Immature natural killer cell (primary cell): ENCODE measurements around the gene MARF1. TPM values are rescaled to one million over a fixed set of nuclear protein-coding genes. Genes with fewer than 3 reads are reported as not detected.
A peak's percentile ranks its signal among the peaks of the same experiment; 100 is the strongest.
"Not testable (repeated sequence)": the region's sequence is repeated elsewhere in the genome, so short reads cannot be mapped to it uniquely, and the experiment has no call there.

Experiments
- DNase-seq, 3 donors: peaks; one replicate each; pipeline ENCODE4 v3.0.0; 2022; ENCODE audit warnings: mixed read lengths in 1 of 3
- H3K27ac Mint-ChIP-seq, 6 donors: one replicate each; pipeline ENCODE4 v1.8.0; 2020; ENCODE audit warnings: mixed read lengths in 6 of 6, mild to moderate bottlenecking in 5 of 6, inconsistent platforms in 4 of 6, moderate library complexity in 3 of 6
- H3K27me3 Mint-ChIP-seq, 3 donors: one replicate each; pipeline ENCODE4 v1.8.0; 2020 to 2021; ENCODE audit warnings: low read depth in 3 of 3, mild to moderate bottlenecking in 3 of 3, mixed read lengths in 3 of 3, moderate library complexity in 3 of 3, inconsistent platforms in 1 of 3
- H3K36me3 Mint-ChIP-seq, 3 donors: one replicate each; pipeline ENCODE4 v1.8.0; 2020; ENCODE audit warnings: mixed read lengths in 3 of 3, inconsistent platforms in 2 of 3, mild to moderate bottlenecking in 2 of 3
- H3K4me1 Mint-ChIP-seq, 2 donors: one replicate each; pipeline ENCODE4 v1.8.0; 2020; ENCODE audit warnings: inconsistent platforms in 2 of 2, mild to moderate bottlenecking in 2 of 2, mixed read lengths in 2 of 2, moderate library complexity in 1 of 2
- H3K4me3 Mint-ChIP-seq, 5 donors: one replicate each; pipeline ENCODE4 v1.8.0; 2020; ENCODE audit warnings: mild to moderate bottlenecking in 5 of 5, mixed read lengths in 5 of 5, inconsistent platforms in 3 of 5, moderate library complexity in 3 of 5
- H3K9me3 Mint-ChIP-seq, 6 donors: one replicate each; pipeline ENCODE4 v1.8.0; 2020; ENCODE audit warnings: mild to moderate bottlenecking in 6 of 6, mixed read lengths in 6 of 6, inconsistent platforms in 4 of 6, moderate library complexity in 3 of 6
- polyA plus RNA-seq, 3 donors: library from polyadenylated mRNA; unstranded; fragments of 300-500 nt; fragmentation: Illumina TruSeq; gene quantifications; one replicate each; pipeline ENCODE4 v1.2.3, GENCODE V29; 2021

Gene MARF1
- polyA plus RNA-seq, 3 donors from 2014 or later, result 3.0 to 13.3 (median 4.0) TPM

DNA sequence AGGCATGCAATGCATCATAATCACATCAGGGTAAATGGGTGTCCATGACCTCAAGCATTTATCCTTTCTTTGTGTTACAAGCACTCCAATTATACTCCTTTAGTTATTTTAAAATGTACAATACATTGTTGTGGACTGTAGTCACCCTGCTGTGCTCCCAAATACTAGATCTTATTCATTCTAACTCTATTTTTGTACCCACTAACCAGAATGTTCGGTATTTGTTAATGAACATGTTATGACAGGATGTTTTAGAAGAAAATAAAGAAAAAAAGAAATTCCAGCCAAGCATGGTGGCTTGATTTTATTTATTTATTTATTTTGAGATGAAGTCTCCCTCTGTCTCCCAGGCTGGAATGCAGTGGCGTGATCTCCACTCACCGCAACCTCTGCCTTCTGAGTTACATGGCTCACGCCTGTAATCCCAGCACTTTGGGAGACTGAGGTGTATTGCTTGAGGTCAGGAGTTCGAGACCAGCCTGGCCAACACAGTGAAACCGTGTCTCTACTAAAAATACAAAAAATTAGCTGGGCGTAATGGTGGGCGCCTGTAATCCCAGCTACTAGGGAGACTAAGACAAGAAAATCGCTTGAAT, 5.3 kb upstream of the MARF1 start:
- Mint-ChIP-seq H3K4me1 (peaks cover 34 to 38% of the 10 kb centered on the region in 2 donors), H3K27ac (peak overlapping the region in 2 of 6 donors; percentile 28 to 40), H3K36me3 (peaks cover 0 to 4% (median 0%) of the 10 kb centered on the region in 3 donors), H3K9me3 (no peaks in the 10 kb centered on the region), H3K4me3 (peak overlapping the region in 2 of 5 donors; percentile 21 to 26), H3K27me3 (peaks cover 8 to 21% (median 12%) of the 10 kb centered on the region in 3 donors)
- no peak for DNase-seq

GRCh38 chr16:15647294-15648014, 4.5 kb upstream of the MARF1 start:
- Mint-ChIP-seq H3K27ac (peak overlapping the region in 2 of 6 donors; percentile 5 to 12), H3K4me3 (peak overlapping the region in 1 of 5 donors; percentile 40)

GRCh38 chr16:15646557-15647293, 3.8 kb upstream of the MARF1 start:
- H3K36me3 Mint-ChIP-seq, DNase-seq, H3K9me3 Mint-ChIP-seq, H3K4me3 Mint-ChIP-seq, H3K27ac Mint-ChIP-seq: not testable (repeated sequence)
- Mint-ChIP-seq H3K27me3 (peaks cover 12 to 25% (median 16%) of the 10 kb centered on the region in 3 donors), H3K4me1 (peaks cover 30 to 33% of the 10 kb centered on the region in 2 donors)

More at GRCh38 chr16:15647294-15648014, 4.5 kb upstream of the MARF1 start:
- no peaks in the 10 kb centered on the region for H3K9me3 Mint-ChIP-seq
- H3K4me1 Mint-ChIP-seq, result peaks cover 28 to 32% of the 10 kb centered on the region in 2 donors
- DNase-seq, result no peak
- no peaks in the 10 kb centered on the region for H3K36me3 Mint-ChIP-seq
- H3K27me3 Mint-ChIP-seq, result peaks cover 12 to 25% (median 16%) of the 10 kb centered on the region in 3 donors

DNA sequence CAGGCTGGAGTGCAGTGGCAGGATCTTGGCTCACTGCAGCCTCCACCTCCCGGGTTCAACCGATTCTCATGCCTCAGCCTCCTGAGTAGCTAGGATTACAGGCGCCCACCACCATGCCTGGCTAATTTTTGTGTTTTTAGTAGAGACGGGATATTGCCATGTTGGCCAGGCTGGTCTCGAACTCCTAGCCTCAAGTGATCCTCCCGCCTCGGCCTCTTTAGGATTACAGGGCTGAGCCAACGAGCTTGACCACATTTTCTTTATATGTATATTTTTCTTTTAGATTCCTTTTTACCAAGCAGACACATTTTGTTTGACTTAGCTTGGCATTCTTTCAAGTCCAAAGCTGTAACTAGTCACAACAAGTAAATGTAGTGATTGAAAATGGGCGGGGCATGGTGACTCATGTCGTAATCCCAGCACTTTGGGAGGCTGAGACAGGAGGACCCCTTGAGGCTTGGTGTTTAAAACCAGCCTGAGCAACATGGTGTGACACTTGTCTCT, 2.1 kb upstream of the MARF1 start:
- not testable (repeated sequence) for DNase-seq, H3K9me3 Mint-ChIP-seq
- peaks cover 9 to 17% (median 13%) of the 10 kb centered on the region in 3 donors for H3K27me3 Mint-ChIP-seq

GRCh38 chr16:15644267-15644961, 1.5 kb upstream of the MARF1 start:
- Mint-ChIP-seq H3K27me3 (peaks cover 9 to 11% (median 10%) of the 10 kb centered on the region in 3 donors), H3K4me1 (peaks cover 29 to 35% of the 10 kb centered on the region in 2 donors), H3K36me3 (peaks cover 0 to 2% (median 0%) of the 10 kb centered on the region in 3 donors), H3K27ac (peak overlapping the region; percentile 97 to 100 (median 98)), H3K4me3 (peak overlapping the region; percentile 90 to 97 (median 95)), H3K9me3 (no peaks in the 10 kb centered on the region)
- DNase-seq, result no peak

More for the DNA sequence above, 2.1 kb upstream of the MARF1 start:
- not testable (repeated sequence) for H3K36me3 Mint-ChIP-seq, H3K27ac Mint-ChIP-seq, H3K4me3 Mint-ChIP-seq
- H3K4me1 Mint-ChIP-seq, result peaks cover 29 to 31% of the 10 kb centered on the region in 2 donors

GRCh38 chr16:15643946-15644250, 944 bp upstream of the MARF1 start:
- Mint-ChIP-seq H3K27ac (peak overlapping the region; percentile 97 to 100 (median 98)), H3K27me3 (peaks cover 8 to 10% (median 9%) of the 10 kb centered on the region in 3 donors), H3K4me3 (peak overlapping the region; percentile 90 to 97 (median 95)), H3K36me3 (peaks cover 0 to 3% (median 2%) of the 10 kb centered on the region in 3 donors), H3K9me3 (no peaks in the 10 kb centered on the region), H3K4me1 (peaks cover 27 to 36% of the 10 kb centered on the region in 2 donors)
- DNase-seq, result no peak

DNA sequence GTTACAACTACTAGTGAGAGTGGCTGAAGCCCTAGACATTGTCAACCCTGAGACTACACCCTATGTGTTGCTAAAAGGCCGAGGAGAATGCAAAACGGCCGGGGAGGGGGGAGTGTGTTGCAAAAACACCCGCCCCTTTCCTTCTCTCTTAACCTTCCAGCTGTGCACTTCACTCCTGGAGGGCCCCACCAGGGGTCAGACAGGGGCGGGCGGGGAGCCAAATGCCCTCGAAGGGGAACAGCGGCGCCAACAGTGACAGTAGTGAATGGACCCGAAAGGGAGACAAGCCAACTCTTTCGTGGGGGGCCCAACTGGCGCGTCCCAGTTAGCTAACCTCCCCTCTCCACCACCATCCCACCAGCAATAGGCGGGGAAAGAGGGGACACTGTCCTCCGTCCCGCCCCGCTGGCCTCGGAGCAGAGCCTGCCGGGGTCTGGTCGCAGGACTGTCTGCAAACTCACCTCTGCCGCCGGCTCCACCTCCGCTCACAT, 352 bp downstream of the MARF1 start:
- no peaks in the 10 kb centered on the region for H3K9me3 Mint-ChIP-seq
- H3K36me3 Mint-ChIP-seq, result peaks cover 0 to 10% (median 5%) of the 10 kb centered on the region in 3 donors
- peak overlapping the region; percentile 97 to 100 (median 98) for H3K27ac Mint-ChIP-seq
- peak overlapping the region; percentile 90 to 97 (median 95) for H3K4me3 Mint-ChIP-seq
- peak; percentile 75 to 78 (median 77) for DNase-seq
- H3K4me1 Mint-ChIP-seq, result peaks cover 28 to 41% of the 10 kb centered on the region in 2 donors
- H3K27me3 Mint-ChIP-seq, result peaks cover 8 to 10% (median 9%) of the 10 kb centered on the region in 3 donors

DNA sequence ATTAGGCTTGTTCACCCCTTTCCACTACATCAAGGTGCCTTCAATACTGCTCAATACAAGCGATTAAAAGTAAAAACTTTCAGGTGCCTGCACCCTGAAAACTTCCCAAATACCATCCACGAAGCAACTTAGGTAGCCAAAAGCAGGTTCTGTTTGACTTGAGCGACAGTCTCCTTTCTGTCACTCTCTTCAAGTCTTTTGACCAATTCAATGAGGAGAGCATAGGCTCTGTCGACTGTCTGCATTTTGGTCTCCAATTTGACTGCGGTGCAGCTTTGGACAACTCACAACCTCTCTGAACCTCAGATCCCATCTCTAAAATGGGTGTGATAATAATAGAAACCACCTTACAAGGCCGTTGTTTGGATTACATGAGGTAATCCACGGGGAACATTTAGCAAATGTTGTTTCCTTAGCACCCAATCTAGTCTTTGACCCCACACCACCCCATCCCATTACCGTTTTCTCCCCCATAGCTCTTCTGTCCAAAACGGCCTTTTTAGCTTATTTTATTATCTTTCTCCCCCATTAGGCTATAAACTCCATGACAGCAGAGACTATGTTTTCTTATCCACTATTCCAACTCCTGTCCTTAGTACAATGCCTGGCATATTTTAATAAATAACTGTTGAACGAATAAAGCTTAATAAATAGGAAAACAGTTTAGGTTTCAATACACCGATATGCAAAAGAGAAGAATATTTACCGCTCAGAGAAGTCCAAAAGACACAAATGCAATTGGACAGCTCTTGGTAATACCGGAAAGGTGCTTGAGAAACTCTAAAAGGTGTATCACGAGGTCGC, 999 bp downstream of the MARF1 start:
- Mint-ChIP-seq H3K27me3 (peaks cover 8 to 10% (median 9%) of the 10 kb centered on the region in 3 donors), H3K27ac (peak overlapping the region; percentile 97 to 100 (median 98)), H3K4me3 (peak overlapping the region; percentile 90 to 97 (median 95)), H3K4me1 (peaks cover 29 to 42% of the 10 kb centered on the region in 2 donors), H3K9me3 (no peaks in the 10 kb centered on the region), H3K36me3 (peaks cover 3 to 16% (median 5%) of the 10 kb centered on the region in 3 donors)
- DNase-seq, result no peak

- H3K9me3 Mint-ChIP-seq, result no peaks in the 10 kb centered on the region
- H3K27ac Mint-ChIP-seq, result peak overlapping the region in 4 of 6 donors; percentile 41 to 99 (median 86)
- DNase-seq, result no peak
- peaks cover 8 to 10% (median 9%) of the 10 kb centered on the region in 3 donors for H3K27me3 Mint-ChIP-seq
- H3K4me3 Mint-ChIP-seq, result peak overlapping the region in 3 of 5 donors; percentile 90 to 97 (median 93)
- peaks cover 6 to 25% (median 10%) of the 10 kb centered on the region in 3 donors for H3K36me3 Mint-ChIP-seq
- peaks cover 35 to 52% of the 10 kb centered on the region in 2 donors for H3K4me1 Mint-ChIP-seq
These were observed 2.0 kb downstream of the MARF1 start for GRCh38 chr16:15640966-15641365.

- Mint-ChIP-seq H3K36me3 (peaks cover 14 to 32% (median 19%) of the 10 kb centered on the region in 3 donors), H3K4me1 (peaks cover 35 to 62% of the 10 kb centered on the region in 2 donors), H3K27me3 (peaks cover 8 to 10% (median 9%) of the 10 kb centered on the region in 3 donors)
These were observed 3.8 kb downstream of the MARF1 start for GRCh38 chr16:15639061-15639568.

DNA sequence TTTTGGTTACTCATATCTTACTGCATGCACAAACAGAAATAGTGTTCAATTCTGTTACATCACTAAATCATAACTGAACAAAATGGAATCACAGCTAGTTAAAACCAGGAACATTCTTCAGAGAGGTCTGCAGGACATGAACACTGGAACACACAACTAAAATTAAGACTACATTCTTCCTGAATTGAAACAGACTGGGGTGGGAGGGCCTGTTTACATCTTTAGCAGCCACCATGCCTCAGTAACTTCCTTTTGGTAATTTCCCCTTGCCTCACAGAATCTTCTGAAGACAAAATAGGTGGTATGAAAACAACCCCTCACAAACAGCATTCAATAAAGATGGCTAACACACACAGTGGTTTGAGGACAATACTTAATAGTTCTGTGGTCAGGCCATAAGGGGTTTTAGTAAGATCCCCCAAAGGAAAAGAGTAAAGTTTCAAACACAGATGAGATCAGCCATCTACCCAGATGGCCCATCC, 6.5 kb downstream of the MARF1 start:
- peak overlapping the region in 1 of 5 donors; percentile 21 for H3K4me3 Mint-ChIP-seq
- H3K27ac Mint-ChIP-seq, result peak overlapping the region in 5 of 6 donors; percentile 33 to 68 (median 55)
- peaks cover 27 to 56% (median 33%) of the 10 kb centered on the region in 3 donors for H3K36me3 Mint-ChIP-seq
- H3K9me3 Mint-ChIP-seq, result no peaks in the 10 kb centered on the region
- DNase-seq, result no peak
- H3K27me3 Mint-ChIP-seq, result no peaks in the 10 kb centered on the region
- peaks cover 21 to 44% of the 10 kb centered on the region in 2 donors for H3K4me1 Mint-ChIP-seq

More at GRCh38 chr16:15639061-15639568, 3.8 kb downstream of the MARF1 start:
- DNase-seq, result no peak
- Mint-ChIP-seq H3K9me3 (no peaks in the 10 kb centered on the region), H3K4me3 (peak overlapping the region in 1 of 5 donors; percentile 26), H3K27ac (peak overlapping the region in 4 of 6 donors; percentile 43 to 78 (median 60))

DNA sequence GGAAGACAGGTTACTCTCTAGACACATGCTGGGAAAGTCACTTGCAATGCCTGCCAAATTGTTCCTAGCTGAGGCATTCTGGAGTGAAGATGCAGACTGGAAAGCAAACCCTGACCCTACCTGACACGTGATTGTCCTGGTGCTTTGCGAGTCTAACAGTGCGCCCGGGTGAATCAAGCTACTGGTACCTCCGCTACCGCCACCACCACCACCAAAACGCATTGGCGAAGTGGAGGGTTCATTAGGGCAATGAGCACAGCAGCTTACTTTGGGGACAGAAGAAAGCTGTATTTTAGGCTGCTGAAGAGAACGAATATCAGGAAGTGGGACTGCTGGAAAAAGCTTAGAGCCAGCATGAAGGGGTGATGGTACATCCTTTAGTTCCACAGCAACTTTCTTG, 7.0 kb downstream of the MARF1 start:
- Mint-ChIP-seq H3K9me3 (no peaks in the 10 kb centered on the region), H3K4me1 (peaks cover 16 to 39% of the 10 kb centered on the region in 2 donors), H3K27ac (no peak overlapping the region), H3K36me3 (peaks cover 30 to 59% (median 36%) of the 10 kb centered on the region in 3 donors), H3K27me3 (no peaks in the 10 kb centered on the region), H3K4me3 (no peak overlapping the region)
- DNase-seq, result no peak
